KMS-11 (cell line): ENCODE data around the gene LRIF1.

ENCODE experiments used
- H2AFZ ChIP-seq: fragments of 200-600 bp; sonication (generic); 2 replicates; pipeline ENCODE4 v1.6.1; 2016; ENCODE audit warnings: antibody characterized with exemption, mixed run types, low read depth
- H3K27ac ChIP-seq: fragments of 200-600 bp; sonication (generic); 2 replicates; pipeline ENCODE4 v1.6.1; 2016; ENCODE audit warnings: mild to moderate bottlenecking, mixed run types
- H3K27me3 ChIP-seq: fragments of 200-600 bp; sonication (generic); 2 replicates; pipeline ENCODE4 v1.6.1; 2017; ENCODE audit warnings: mild to moderate bottlenecking, low read depth, mixed run types, moderate library complexity; ENCODE audit not compliant: insufficient read depth
- H3K36me3 ChIP-seq: fragments of 200-600 bp; sonication (generic); 2 replicates; pipeline ENCODE4 v1.6.1; 2017; ENCODE audit warnings: mild to moderate bottlenecking, mixed run types; ENCODE audit not compliant: insufficient read depth
- H3K4me1 ChIP-seq: fragments of 200-600 bp; sonication (generic); 2 replicates; pipeline ENCODE4 v1.6.1; 2016; ENCODE audit warnings: mild to moderate bottlenecking, low read depth, mixed run types; ENCODE audit not compliant: poor library complexity, severe bottlenecking
- H3K4me2 ChIP-seq: fragments of 200-600 bp; sonication (generic); 2 replicates; pipeline ENCODE4 v1.7.0; 2016; ENCODE audit warnings: mild to moderate bottlenecking, mixed run types
- H3K4me3 ChIP-seq: fragments of 200-600 bp; sonication (generic); IDR thresholded peaks from 2 replicates; pipeline ENCODE4 v1.6.1; 2017; ENCODE audit warnings: low read depth, low read length, mixed read lengths; ENCODE audit not compliant: insufficient read depth
- H3K79me2 ChIP-seq: fragments of 200-600 bp; sonication (generic); 2 replicates; pipeline ENCODE4 v1.6.1; 2016; ENCODE audit warnings: low read depth, mixed run types; ENCODE audit not compliant: insufficient read depth
- H3K9ac ChIP-seq: fragments of 200-600 bp; sonication (generic); 2 replicates; pipeline ENCODE4 v1.6.1; 2016; ENCODE audit warnings: mild to moderate bottlenecking, mixed run types
- H4K20me1 ChIP-seq: fragments of 200-600 bp; sonication (generic); 2 replicates; pipeline ENCODE4 v1.6.1; 2016; ENCODE audit warnings: mild to moderate bottlenecking, mixed run types; ENCODE audit not compliant: insufficient read depth
- TF ChIP-seq, protein P1 (sequence below): fragments of 200-600 bp; sonication (generic); conservative IDR thresholded peaks from 2 replicates; pipeline ENCODE4 v1.6.1; 2017; ENCODE audit warnings: low read depth, mild to moderate bottlenecking, antibody characterized with exemption, low read length, moderate library complexity, mixed read lengths

The LRIF1 gene

DNA sequence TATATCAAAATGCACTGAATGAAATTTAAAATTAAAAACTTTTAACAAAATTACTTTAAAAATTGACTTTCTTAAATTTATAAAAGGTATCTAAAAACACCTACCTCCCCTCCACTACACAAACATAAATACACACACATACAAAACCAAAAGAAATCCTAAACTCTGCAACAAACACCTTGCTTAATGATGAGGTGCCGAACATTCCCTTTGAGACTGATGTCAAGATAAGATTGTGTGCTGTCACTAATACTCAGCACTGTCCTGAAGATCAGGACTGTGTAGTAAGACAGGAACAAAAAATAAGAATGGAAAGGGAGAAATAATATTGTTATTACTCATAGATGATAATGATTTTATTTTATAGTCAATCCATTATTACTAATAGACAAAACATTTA lies 45.7 kb downstream of the LRIF1 start:
- H3K9ac ChIP-seq, result no peak overlapping the region

DNA sequence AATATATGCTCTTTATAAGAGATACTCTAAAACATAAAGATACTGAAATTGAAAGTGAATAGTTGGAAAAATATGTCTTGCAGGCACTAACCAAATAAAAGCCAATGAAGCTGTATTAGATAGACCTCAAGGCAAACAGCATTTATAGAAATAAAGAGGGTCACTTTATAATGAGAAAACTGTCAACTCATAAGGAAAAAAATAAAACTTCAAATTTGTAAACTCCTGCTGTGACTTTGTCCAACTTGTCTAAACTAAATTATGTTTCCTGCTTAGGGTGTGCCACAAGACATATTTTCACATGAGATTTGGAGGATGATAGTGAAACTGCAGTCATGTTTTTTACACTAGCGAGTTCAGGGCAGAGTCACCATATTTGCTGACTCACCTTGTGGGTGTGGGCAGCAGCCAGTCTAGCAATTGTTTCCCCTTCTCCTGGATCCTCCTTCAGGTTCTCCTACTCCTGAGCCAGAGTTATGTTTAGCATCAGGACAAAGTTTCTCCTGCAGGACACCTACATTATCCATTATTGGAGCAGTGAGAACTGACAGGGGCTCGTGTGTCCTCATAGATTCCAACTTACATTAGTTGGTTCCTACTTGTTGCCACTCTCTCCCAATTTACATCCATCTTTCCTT lies 46.9 kb downstream of the LRIF1 start:
- peak overlapping the region; percentile 61 for H3K4me2 ChIP-seq
- H3K9ac ChIP-seq, result peak overlapping the region; percentile 44; the same call in 1 of the 2 replicates
- H3K4me3 ChIP-seq, result no peak overlapping the region
- H3K27ac ChIP-seq, result peak overlapping the region; percentile 61
- H3K79me2 ChIP-seq, result no peaks in the 10 kb centered on the region
- H3K4me1 ChIP-seq, result peaks cover 34% of the 10 kb centered on the region
- no peaks in the 10 kb centered on the region for H3K36me3 ChIP-seq
- TF ChIP-seq, protein P1, sequence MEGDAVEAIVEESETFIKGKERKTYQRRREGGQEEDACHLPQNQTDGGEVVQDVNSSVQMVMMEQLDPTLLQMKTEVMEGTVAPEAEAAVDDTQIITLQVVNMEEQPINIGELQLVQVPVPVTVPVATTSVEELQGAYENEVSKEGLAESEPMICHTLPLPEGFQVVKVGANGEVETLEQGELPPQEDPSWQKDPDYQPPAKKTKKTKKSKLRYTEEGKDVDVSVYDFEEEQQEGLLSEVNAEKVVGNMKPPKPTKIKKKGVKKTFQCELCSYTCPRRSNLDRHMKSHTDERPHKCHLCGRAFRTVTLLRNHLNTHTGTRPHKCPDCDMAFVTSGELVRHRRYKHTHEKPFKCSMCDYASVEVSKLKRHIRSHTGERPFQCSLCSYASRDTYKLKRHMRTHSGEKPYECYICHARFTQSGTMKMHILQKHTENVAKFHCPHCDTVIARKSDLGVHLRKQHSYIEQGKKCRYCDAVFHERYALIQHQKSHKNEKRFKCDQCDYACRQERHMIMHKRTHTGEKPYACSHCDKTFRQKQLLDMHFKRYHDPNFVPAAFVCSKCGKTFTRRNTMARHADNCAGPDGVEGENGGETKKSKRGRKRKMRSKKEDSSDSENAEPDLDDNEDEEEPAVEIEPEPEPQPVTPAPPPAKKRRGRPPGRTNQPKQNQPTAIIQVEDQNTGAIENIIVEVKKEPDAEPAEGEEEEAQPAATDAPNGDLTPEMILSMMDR, result no peak
- H4K20me1 ChIP-seq, result no peaks in the 10 kb centered on the region
- H2AFZ ChIP-seq, result peak overlapping the region; percentile 55; the same call in 1 of the 2 replicates
- H3K27me3 ChIP-seq, result no peaks in the 10 kb centered on the region

More for the DNA sequence above, 45.7 kb downstream of the LRIF1 start:
- Histone ChIP-seq H4K20me1 (no peaks in the 10 kb centered on the region), H3K36me3 (no peaks in the 10 kb centered on the region), H3K4me1 (peaks cover 34% of the 10 kb centered on the region), H3K27me3 (no peaks in the 10 kb centered on the region), H3K79me2 (no peaks in the 10 kb centered on the region), H3K4me3 (no peak overlapping the region), H3K27ac (no peak overlapping the region), H2AFZ (no peak overlapping the region), H3K4me2 (no peak overlapping the region)
- TF ChIP-seq, protein P1, result no peak

DNA sequence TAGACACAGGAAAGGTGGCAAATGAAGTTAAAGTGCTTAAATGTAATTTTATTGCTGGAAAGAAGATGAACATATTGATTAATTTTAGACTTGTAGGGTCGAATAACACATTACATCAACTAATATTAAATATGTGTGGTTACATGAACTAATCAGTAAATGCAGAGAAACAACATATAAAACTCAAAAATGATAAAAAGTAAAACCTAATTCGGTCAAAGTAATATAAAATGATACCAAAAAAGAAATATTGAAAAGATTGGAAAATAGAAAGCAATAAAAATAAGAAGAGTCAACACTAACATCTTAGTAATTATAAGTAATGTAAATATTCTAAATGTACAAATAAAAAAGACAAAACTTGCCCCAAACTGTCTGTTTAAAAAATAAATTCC lies 47.5 kb downstream of the LRIF1 start:
- Histone ChIP-seq H3K4me2 (peak overlapping the region; percentile 61), H3K79me2 (no peaks in the 10 kb centered on the region), H3K36me3 (no peaks in the 10 kb centered on the region), H2AFZ (peak overlapping the region; percentile 55; the same call in 1 of the 2 replicates), H3K27me3 (no peaks in the 10 kb centered on the region), H3K27ac (peak overlapping the region; percentile 61), H4K20me1 (no peaks in the 10 kb centered on the region), H3K4me1 (peaks cover 34% of the 10 kb centered on the region), H3K9ac (peak overlapping the region; percentile 44; the same call in 1 of the 2 replicates), H3K4me3 (no peak overlapping the region)
- TF ChIP-seq, protein P1, result no peak

DNA sequence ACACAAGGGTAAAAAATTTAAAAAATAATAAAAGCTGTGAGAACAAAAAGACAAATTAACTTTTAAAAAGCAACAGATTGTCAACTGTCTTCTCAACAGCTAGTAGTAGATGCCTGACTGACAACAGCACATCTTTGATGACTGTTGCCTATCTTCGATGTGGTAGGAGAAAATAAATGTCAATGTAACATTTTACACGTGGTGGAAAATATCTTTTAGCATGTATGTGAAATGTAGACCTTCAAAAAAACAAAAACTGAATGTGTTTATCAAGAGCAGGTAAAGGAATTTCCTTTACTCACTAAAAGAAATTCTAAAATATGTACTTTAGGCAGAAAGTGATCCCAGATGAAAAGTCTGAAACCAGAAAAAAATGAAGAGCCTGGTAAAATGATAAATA lies 47.9 kb downstream of the LRIF1 start:
- no peak overlapping the region for H3K27ac ChIP-seq

More for the DNA sequence above, 47.9 kb downstream of the LRIF1 start:
- H3K4me3 ChIP-seq, result no peak overlapping the region
- H3K4me1 ChIP-seq, result peaks cover 34% of the 10 kb centered on the region
- H3K27me3 ChIP-seq, result no peaks in the 10 kb centered on the region
- H3K36me3 ChIP-seq, result no peaks in the 10 kb centered on the region
- no peak overlapping the region for H3K9ac ChIP-seq
- H4K20me1 ChIP-seq, result no peaks in the 10 kb centered on the region
- no peak overlapping the region for H3K4me2 ChIP-seq
- H2AFZ ChIP-seq, result no peak overlapping the region
- TF ChIP-seq, protein P1, result no peak
- H3K79me2 ChIP-seq, result no peaks in the 10 kb centered on the region
